ENCODE results near the gene TTC32.

The TTC32 gene

DNA sequence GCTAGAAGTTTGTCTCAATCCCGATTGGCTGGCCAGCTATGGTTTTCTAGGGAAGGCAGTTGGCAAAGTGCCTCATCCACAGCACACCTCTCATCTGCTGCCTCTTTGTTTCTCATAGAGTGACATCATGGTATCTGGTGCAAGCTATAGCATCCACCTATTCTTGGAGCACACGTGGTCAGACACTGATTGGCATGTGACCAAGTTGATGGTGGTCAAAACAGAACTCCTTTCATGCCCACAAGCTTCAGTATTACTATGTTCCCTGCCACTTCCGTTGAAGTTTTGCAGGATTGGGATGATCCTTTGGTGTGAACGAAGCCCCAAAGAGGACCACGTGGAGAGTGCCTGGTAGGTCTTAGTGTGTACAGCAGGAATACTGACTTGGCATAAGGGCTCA is 28.8 kb downstream of the TTC32 start:
- no peak for DNase-seq

DNA sequence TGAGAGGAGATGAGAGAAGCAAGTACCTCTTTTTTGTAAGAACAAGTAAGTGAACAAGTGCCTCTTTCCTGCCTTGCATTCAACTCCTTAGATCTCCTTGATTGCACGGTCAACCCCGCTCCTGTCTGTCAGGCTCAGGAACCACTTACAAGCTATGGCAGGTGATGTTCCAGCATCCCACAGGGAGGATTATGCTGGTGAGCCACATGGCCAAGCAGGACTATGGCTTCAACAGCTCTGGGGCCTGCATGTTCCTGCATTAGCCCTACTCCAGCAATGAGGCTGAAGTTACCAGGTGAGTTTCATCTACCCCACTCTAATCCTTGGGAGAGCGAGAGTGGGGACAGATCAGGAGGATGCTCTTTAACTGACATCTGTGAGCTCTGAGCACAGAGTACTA is 29.5 kb downstream of the TTC32 start:
- no peak for DNase-seq

GRCh38 chr2:19871836-19872235 is 29.9 kb downstream of the TTC32 start:
- no peak for DNase-seq

DNA sequence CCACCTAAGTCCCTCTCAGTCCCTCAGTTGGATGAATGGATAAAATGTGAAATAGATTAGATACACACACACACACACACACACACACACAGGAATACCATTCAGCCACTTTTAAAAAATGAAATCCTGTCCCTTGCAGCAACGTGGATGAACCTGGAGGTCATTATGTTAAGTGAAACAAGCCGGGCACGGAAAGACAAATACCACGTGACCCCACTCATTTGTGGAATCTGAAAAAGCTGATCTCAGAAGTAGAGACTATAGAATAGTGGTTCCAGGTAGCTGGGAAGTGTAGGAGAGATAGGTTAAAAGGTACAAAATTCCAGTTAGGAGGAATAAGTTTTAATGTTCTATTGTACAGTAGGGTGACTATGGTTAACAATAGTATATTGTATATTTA is 31.0 kb downstream of the TTC32 start:
- DNase-seq, result no peak

DNA sequence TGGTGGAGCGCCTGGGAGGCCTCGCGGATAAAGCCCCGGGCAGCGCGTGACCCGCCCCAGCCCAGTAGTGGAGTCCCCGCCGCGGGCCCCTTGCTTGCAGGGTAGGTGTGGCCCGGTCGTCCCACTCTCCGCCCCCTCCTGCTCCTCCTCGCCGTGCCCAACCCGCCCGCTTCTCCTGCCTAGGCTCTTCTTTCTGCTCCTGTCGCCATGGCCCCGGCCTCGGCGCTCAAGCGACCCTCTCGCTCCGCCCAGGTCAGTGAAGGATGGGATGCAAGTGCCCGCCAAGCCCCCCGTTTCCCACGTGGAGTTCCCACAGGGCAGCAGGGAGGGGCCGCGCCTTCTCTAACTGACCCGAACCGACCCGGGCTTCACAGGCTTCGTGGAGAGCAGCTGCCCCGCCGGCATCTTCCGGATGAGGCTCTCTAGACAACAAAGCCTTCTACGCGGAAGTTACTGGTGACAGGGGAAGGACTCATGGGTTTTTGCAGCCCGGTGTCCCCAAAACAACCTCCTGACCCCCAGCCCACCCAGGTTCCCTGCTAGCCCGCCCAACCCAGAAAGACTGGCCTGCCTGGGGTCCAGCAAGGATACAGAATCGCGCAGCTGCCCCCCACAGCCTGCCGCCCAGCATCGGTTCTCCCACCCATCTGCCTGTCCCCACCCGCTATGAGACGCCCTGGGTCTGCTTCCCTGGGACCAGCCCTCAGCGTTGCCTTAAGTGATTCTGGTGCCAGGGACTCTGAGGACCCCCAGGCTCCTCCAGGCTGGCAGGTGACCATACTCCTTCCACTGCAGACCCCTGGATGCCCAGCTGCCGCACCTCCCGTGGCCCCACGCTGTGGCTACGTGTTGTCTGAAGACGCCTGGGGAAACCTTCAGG is 32.8 kb downstream of the TTC32 start:
- peak; percentile 64 for DNase-seq

GRCh38 chr2:19868224-19868623 is 33.6 kb downstream of the TTC32 start:
- DNase-seq, result no peak

GRCh38 chr2:19866771-19867170 is 35.0 kb downstream of the TTC32 start:
- DNase-seq, result no peak

- no peak for DNase-seq
Measured at GRCh38 chr2:19865151-19865550, 36.6 kb downstream of the TTC32 start.

- DNase-seq, result no peak
Measured at GRCh38 chr2:19864381-19864780, 37.4 kb downstream of the TTC32 start.

- peak; percentile 13 for DNase-seq
Measured at GRCh38 chr2:19863303-19864041, 38.3 kb downstream of the TTC32 start.

DNA sequence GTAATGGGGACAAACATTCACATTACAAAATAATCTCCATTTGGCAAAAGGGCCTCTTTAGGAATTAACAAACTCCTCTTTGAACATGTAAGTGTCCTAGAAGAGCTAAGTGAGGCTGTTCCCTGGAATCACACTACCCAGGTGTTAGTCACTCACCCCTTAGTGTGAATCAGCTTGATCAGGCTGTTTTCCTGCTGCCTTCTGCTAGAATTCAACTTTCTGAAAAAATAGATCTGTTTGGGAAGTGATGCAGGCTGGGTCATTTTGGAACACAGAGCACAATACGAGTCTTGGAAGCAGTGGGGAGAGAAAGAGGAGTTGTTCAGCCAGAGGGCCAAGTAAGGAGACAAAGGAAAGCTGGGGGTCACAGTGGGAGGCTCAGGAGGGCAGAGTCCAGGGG is 40.0 kb downstream of the TTC32 start:
- DNase-seq, result no peak

DNA sequence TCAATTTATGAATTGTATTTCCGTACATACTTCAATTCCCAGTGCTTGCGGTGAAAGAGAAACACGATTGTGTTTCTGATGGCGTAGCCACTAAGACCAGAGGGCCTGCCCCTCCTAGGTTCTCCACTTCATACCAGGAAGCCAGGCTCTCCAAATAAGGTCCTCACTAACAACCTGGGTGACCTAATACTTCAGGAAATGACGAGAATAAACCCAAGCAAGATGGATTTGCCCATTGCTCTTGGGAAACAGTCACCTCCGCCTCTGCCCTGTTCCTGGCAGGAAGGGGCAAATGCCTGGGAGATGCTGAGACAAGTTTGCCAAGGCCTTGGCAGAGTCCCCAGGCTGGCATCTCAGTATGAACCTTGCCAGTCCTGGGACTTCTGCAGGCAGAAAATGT is 41.8 kb downstream of the TTC32 start:
- DNase-seq, result no peak

DNA sequence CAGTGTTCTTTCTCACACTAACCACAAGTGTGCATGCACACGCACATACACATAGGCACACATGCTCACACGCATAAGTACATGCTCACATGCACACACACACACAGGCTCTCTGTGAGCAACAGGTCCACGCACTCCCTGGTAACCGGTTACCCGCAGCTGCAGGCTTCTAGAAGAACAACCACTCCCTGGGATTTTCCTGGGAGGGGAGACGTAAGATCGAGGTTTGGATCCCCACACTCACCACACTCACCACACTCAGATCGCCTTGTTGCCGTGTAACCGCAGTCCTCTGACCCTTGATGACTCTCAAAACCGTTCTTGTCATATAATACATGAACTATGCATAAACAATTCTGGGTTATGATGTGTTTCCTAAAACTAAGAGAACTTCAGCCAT is 42.2 kb downstream of the TTC32 start:
- DNase-seq, result no peak

GRCh38 chr2:19857806-19858205 is 44.0 kb downstream of the TTC32 start:
- no peak for DNase-seq

DNA sequence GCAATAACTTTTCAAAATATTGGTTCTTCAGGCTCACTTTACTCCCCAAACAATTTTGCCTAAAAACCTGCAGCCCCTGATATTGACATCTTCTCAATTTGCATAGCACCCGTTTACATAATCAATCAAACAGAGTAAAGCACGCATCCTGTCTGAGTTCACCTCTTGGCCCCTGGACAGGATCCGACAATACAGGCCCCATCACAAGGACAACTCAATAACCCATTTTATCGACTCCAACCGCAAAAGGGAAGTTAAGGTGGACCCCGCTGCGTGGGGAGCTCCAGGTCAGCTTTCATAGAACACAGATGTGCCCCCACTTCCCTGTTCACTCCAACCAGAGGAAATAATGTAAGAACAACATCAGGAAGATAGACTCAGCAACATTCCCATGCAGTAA is 44.7 kb downstream of the TTC32 start:
- DNase-seq, result no peak

DNA sequence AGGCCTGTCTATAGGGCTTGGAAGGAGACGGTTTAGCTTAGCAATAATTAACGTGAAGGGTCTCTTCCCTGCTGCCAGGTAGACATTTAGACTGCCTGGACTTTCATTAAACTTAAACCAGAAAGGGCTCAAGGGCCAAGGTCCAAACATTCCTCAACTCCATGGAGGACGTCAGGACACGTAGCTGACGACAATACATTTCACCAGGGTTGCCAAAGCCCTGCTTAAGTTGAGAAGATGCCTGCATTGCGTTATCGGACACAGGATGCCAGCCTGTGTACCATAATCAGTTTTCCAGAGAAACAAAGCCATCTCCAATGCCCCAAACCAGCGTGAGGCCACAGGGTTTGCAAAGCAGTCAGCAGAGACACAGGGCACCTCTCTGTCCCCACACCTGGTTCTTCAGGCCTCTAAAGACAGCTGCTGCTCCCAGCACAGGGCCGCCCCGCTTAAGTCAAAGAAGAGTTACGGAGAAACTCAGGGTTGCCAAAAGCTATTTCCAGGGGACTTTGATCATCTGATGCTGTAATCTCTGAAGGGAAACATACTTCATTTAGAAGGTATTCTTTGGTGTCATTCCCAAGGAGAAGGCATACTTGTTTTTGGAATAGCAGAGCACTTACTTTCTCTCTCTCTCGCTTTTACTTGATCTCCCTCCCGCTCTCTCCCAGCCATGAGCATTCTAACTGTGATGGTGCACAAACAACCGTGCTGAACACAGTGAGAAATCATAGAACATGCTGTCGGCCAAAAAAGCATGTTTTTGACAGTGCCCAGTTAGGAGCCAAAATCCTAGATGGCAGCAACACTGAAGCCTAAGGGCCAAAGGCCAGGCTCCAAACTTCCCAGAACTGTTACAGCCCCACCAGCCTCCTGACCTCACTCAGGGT is 46.0 kb downstream of the TTC32 start:
- no peak for DNase-seq

DNA sequence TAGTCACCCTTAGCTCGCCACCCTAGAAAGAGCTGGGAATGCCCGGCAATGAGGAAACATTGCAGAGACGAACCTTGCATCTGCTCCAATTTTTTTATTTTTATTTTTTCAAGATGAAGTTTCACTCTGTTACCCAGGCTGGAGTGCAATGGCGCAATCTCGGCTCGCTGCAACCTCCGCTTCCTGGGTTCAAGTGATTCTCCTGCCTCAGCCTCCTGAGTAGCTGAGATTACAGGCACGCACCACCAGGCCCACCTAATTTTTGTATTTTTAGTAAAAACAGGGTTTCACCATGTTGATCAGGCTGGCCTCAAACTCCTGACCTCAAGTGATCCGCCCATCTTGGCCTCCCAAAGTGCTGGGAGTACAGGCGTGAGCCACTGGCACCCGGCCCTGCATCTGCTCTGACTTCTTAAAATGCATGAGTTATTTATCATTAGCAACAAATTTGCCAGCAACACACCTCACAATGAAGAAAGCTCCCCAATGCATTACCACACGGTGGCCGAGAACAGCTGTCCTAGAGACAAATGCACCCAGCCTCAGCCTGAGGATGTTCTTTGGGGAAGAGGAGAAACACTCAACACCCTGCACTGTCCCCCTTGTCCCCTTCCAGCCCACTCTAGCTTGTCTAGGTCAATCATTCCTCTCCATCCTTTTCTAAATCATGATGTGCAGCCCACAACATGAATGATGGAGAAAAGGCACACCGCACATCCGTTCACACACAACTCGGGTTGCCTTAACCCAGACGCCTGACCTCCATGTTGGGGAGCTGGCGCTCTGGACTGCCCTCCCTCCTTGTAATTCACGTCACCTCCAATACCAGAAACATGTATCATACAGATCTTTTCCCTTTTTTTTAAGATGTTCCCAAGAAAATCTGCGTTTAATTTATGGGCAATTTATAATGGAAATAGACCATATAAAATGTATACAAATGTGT is 46.9 kb downstream of the TTC32 start:
- DNase-seq, result no peak

DNA sequence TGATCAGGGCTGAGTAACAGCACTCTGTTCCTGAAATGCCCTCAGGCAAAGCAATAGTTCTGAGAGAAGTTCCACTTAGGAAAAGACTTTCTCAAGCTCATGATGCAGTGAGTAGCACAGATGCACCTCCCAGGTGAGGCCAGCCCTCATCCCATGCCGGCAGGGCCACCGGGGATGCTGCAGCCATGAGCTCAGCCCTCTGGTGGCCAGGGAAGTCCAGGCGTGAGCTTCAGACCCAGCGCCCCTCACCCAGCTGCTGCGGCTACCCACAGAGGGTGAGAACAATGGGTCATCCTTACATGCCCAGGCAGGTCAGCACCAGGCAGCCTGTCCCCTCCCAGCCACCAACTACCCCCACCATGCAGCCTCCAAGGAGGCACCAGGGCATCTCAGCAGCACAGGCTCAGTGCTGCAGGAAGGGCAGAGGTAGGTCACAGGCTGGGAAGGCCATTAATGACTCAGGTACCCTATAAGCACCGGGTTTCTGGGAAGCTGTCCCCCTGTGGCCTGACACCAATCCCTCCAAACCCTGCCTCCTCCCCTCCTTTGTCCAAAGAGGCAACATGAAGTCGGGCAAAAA is 50.6 kb downstream of the TTC32 start:
- no peak for DNase-seq

DNA sequence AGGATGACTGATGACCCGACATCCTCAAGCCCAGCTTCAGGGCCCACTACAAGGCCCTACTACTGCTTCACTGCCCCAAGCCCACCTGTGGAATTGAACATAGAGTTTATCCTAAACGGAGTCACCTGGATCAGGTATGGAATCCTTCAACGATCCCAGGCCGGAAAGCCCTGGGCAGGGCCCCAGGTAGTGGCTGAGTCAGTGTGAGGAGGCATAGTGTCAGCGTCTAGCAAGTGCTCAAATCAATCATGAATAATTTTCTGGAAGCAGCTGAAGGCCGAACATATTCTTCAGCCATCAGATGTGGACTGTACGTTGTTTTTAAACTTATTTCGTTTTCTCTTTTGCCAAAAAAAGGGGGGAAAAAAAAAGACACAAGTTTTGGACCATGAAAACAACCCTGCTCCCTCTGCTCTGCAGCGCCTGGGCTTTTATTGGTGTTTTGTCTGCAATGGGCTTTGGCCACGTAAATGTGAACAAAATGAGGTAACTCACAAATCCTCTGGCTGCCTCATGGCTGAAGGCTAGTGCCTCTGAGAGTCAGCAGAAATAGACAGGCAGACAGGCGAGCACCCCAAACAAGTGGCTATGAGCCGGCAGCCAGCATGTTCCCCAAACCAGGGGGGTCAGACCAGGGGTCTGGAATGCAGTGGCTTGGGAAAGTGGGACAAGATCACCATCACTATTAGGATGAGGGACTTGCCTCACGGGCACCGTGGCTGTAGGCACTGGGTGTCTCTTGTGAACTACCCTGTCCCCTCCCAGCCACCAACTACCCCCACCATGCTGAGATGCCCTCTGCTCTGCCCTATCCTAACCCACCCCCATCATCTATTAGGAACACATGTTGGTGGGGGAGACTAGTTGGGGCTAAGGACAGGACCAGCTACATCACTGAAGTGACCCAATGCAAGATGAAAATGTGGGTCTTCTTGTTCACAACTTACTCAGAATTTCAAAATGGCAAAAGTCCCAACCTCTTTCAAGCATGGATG is 51.4 kb downstream of the TTC32 start:
- DNase-seq, result no peak

DNA sequence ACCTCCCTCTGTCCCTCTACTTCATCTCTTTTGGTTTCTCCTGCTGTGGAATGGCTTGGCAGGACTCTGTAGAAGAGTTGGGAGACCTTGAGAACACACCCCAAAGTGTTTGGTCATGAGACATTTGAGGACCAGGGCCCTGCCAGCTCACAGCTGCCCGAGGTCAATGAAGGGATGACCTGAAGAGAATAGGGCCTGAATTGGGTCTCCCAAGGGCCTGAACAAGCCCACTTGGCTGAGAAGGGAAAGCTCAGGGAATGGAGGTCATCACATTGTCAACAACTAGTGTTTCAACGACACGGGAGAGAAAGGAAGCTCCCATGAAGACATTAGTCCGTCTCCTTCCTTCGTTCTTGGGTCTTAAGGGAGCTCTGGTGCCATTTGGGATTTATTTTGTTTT is 52.8 kb downstream of the TTC32 start:
- DNase-seq, result no peak

Data from NCI-H2227 treated with DMSO at 0.1 percent for 48 hours (cell line).